HepG2 (cell line): ENCODE results near the gene NDEL1. TPM values are rescaled to one million over a fixed set of nuclear protein-coding genes. Genes with fewer than 3 reads are reported as not detected.

Experiments
- AHR ChIP-seq: IDR thresholded peaks from 2 replicates; pipeline ENCODE4 v1.6.1; 2018; ENCODE audit warnings: missing genetic modification reagents, missing compliant biosample characterization
- HMG20B ChIP-seq: conservative IDR thresholded peaks from 2 replicates; pipeline ENCODE4 v1.6.1; 2016; ENCODE audit warnings: missing genetic modification reagents, missing compliant biosample characterization
- HNRNPK ChIP-seq: fragments of 200-400 bp; formaldehyde crosslinking; IDR thresholded peaks from 2 replicates; pipeline ENCODE4 v1.6.1; 2018; ENCODE audit warnings: low read length, low read depth, moderate library complexity, mild to moderate bottlenecking; ENCODE audit not compliant: poor library complexity, severe bottlenecking
- KLF6 ChIP-seq: IDR thresholded peaks from 2 replicates; pipeline ENCODE4 v1.8.0; 2016; ENCODE audit warnings: missing biosample characterization, missing genetic modification reagents
- RXRB ChIP-seq: IDR thresholded peaks from 2 replicates; pipeline ENCODE4 v1.6.1; 2016; ENCODE audit warnings: borderline replicate concordance, missing genetic modification reagents, missing compliant biosample characterization
- SALL2 ChIP-seq: sonication (generic); formaldehyde crosslinking; IDR thresholded peaks from 2 replicates; pipeline ENCODE4 v1.8.1; 2023; ENCODE audit warnings: mild to moderate bottlenecking, missing genetic modification reagents, inconsistent platforms
- XRCC5 ChIP-seq: fragments of 200-400 bp; formaldehyde crosslinking; optimal IDR thresholded peaks from 2 replicates; pipeline ENCODE3; 2017; ENCODE audit warnings: mild to moderate bottlenecking, low read length
- ZFP1 ChIP-seq: IDR thresholded peaks from 2 replicates; pipeline ENCODE4 v1.6.1; 2016
- ZFP36L1 ChIP-seq: sonication (generic); formaldehyde crosslinking; IDR thresholded peaks from 2 replicates; pipeline ENCODE4 v1.8.0; 2022; ENCODE audit warnings: mild to moderate bottlenecking, missing genetic modification reagents, moderate library complexity
- ZKSCAN1 ChIP-seq: fragments of 150-350 bp; IDR thresholded peaks from 2 replicates; pipeline ENCODE4 v1.6.1; 2014; ENCODE audit warnings: low read length
- ZNF333 ChIP-seq: sonication (generic); formaldehyde crosslinking; IDR thresholded peaks from 2 replicates; pipeline ENCODE4 v1.4.0; 2020; ENCODE audit warnings: mild to moderate bottlenecking, missing genetic modification reagents, borderline replicate concordance
- ZNF460 ChIP-seq: sonication (generic); formaldehyde crosslinking; IDR thresholded peaks from 2 replicates; pipeline ENCODE4 v1.5.1; 2020; ENCODE audit warnings: missing genetic modification reagents, mild to moderate bottlenecking, borderline replicate concordance
- ZNF570 ChIP-seq: sonication (generic); formaldehyde crosslinking; IDR thresholded peaks from 2 replicates; pipeline ENCODE4 v1.4.0; 2020; ENCODE audit warnings: mild to moderate bottlenecking, missing genetic modification reagents, borderline replicate concordance
- ZNF572 ChIP-seq: sonication (generic); formaldehyde crosslinking; IDR thresholded peaks from 2 replicates; pipeline ENCODE4 v1.5.1; 2020; ENCODE audit warnings: mild to moderate bottlenecking, missing genetic modification reagents
- ZNF792 ChIP-seq: IDR thresholded peaks from 2 replicates; pipeline ENCODE4 v1.6.1; 2016
- ZSCAN12 ChIP-seq: sonication (generic); formaldehyde crosslinking; IDR thresholded peaks from 2 replicates; pipeline ENCODE4 v1.9.0; 2021; ENCODE audit warnings: mild to moderate bottlenecking, missing genetic modification reagents
- polyA plus RNA-seq, 8 experiments: library from polyadenylated mRNA; depleted of rRNA in 3 of 8; stranded (reverse) in 7 of 8; unstranded in 1 of 8; fragments of >200 nt; fragmentation: Illumina TruSeq in 4 of 8; extraction: Trizol in 4 of 8; gene quantifications; 2 replicates each; pipeline versions ENCODE4 v1.2.1 to v1.2.3, GENCODE V29; 2011 to 2016; ENCODE audit warnings: low read depth in 4 of 8, missing spikeins in 1 of 8, mixed read lengths in 1 of 8; ENCODE audit not compliant: insufficient read depth in 1 of 8
- total RNA-seq, 5 experiments: library from RNA; depleted of rRNA; stranded (reverse); fragments of >200 nt; fragmentation: Illumina TruSeq; extraction: Trizol; gene quantifications; 2 replicates each; pipeline ENCODE4 v1.2.3, GENCODE V29; 2016; ENCODE audit warnings: low read depth in 1 of 5
- TF ChIP-seq, protein P1 (sequence below): sonication (generic); formaldehyde crosslinking; IDR thresholded peaks from 2 replicates; pipeline ENCODE4 v1.8.1; 2023; ENCODE audit warnings: mild to moderate bottlenecking, missing genetic modification reagents, borderline replicate concordance
- TF ChIP-seq, protein P2 (sequence below): sonication (generic); formaldehyde crosslinking; conservative IDR thresholded peaks from 2 replicates; pipeline ENCODE4 v1.4.0; 2020; ENCODE audit warnings: missing genetic modification reagents
- TF ChIP-seq, protein P3 (sequence below): sonication (generic); formaldehyde crosslinking; IDR thresholded peaks from 2 replicates; pipeline ENCODE4 v1.4.0; 2020; ENCODE audit warnings: missing genetic modification reagents
- TF ChIP-seq, protein P4 (sequence below): IDR thresholded peaks from 2 replicates; pipeline ENCODE4 v1.6.1; 2018; ENCODE audit warnings: missing genetic modification reagents, mild to moderate bottlenecking, missing compliant biosample characterization
- TF ChIP-seq, protein P5 (sequence below): sonication (generic); formaldehyde crosslinking; IDR thresholded peaks from 2 replicates; pipeline ENCODE4 v1.4.0; 2020; ENCODE audit warnings: missing genetic modification reagents, mild to moderate bottlenecking, borderline replicate concordance
- TF ChIP-seq, protein P6 (sequence below): sonication (generic); formaldehyde crosslinking; IDR thresholded peaks from 2 replicates; pipeline ENCODE4 v1.8.0; 2022; ENCODE audit warnings: missing genetic modification reagents, mild to moderate bottlenecking, borderline replicate concordance

The NDEL1 gene
- total and polyA plus RNA-seq, 2 of the 13 experiments (the other 11 are each of a cell fraction or from before 2014, with no cell fraction given) = 59.8 to 153 TPM

DNA sequence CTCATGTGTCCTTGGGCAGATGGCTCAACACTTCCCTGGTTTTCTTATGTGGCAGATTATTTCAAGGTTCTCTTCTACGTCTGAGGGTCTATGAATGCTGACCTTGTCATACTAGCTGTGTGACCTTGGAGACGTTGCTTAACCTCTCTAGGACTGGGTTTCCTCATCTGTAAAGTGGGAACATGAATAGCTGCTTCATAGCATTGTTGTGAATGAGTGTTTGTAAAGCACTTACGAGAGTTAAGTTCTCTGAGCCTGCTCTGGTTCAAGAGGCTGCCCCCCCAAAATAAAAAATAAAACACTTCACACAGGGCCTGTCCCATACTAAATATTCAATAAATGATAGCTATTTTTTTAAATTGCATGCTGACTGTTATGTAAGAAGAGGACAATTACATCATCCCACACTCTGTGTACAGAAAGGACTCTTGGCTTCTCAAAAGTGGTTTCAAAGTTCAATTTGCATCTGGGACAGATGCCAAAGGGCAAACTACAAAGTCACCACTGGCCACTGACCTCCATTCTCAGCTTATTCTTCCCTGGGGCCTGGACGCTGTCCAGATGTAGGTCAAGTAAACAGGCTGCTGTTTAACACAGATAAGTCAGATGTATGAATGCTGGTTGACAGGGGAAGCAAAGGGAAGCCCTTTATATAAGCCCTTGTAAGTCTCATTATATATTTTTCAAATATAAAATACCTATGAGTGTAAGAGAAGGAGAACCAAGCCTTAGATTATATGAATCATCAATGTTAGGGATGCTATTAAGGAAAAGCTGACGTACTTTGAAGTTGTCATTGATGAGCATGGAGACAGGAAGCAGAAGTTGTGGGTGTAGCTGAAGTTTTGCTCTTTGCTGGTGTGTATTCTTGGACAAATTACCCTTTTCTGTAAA, 15.4 kb upstream of the NDEL1 start (continued):
- TF ChIP-seq, protein P1, sequence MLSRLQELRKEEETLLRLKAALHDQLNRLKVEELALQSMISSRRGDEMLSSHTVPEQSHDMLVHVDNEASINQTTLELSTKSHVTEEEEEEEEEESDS (CRISPR knock-in tag) = 0 out of 2 replicates have a peak, but pooled peaks have one; percentile 55
- TF ChIP-seq SALL2 (CRISPR knock-in tag) = 0 out of 2 replicates have a peak, but pooled peaks have one; percentile 53
- no peak for TF ChIP-seq ZNF570 (CRISPR knock-in tag)
- peak; percentile 77; the same call in 1 of the 2 replicates for TF ChIP-seq HMG20B
- TF ChIP-seq RXRB (CRISPR knock-in tag) = peak; percentile 99
- TF ChIP-seq KLF6 (CRISPR knock-in tag) = peak; percentile 70; the same call in 1 of the 2 replicates
- TF ChIP-seq HNRNPK = no peak
- TF ChIP-seq ZNF333 = no peak
- peak; percentile 99 for TF ChIP-seq ZNF792
- TF ChIP-seq ZKSCAN1 = no peak; the same call in 1 of the 2 replicates
- TF ChIP-seq, protein P2, sequence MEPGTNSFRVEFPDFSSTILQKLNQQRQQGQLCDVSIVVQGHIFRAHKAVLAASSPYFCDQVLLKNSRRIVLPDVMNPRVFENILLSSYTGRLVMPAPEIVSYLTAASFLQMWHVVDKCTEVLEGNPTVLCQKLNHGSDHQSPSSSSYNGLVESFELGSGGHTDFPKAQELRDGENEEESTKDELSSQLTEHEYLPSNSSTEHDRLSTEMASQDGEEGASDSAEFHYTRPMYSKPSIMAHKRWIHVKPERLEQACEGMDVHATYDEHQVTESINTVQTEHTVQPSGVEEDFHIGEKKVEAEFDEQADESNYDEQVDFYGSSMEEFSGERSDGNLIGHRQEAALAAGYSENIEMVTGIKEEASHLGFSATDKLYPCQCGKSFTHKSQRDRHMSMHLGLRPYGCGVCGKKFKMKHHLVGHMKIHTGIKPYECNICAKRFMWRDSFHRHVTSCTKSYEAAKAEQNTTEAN (CRISPR knock-in tag) = peak; percentile 79; the same call in 1 of the 2 replicates
- TF ChIP-seq, protein P3, sequence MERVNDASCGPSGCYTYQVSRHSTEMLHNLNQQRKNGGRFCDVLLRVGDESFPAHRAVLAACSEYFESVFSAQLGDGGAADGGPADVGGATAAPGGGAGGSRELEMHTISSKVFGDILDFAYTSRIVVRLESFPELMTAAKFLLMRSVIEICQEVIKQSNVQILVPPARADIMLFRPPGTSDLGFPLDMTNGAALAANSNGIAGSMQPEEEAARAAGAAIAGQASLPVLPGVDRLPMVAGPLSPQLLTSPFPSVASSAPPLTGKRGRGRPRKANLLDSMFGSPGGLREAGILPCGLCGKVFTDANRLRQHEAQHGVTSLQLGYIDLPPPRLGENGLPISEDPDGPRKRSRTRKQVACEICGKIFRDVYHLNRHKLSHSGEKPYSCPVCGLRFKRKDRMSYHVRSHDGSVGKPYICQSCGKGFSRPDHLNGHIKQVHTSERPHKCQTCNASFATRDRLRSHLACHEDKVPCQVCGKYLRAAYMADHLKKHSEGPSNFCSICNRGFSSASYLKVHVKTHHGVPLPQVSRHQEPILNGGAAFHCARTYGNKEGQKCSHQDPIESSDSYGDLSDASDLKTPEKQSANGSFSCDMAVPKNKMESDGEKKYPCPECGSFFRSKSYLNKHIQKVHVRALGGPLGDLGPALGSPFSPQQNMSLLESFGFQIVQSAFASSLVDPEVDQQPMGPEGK (CRISPR knock-in tag) = peak; percentile 83
- TF ChIP-seq ZSCAN12 (CRISPR knock-in tag) = no peak
- TF ChIP-seq AHR = no peak
- no peak for TF ChIP-seq ZNF572 (CRISPR knock-in tag)
- peak; percentile 90; the same call in 1 of the 2 replicates for TF ChIP-seq ZFP36L1 (CRISPR knock-in tag)
- TF ChIP-seq, protein P4, sequence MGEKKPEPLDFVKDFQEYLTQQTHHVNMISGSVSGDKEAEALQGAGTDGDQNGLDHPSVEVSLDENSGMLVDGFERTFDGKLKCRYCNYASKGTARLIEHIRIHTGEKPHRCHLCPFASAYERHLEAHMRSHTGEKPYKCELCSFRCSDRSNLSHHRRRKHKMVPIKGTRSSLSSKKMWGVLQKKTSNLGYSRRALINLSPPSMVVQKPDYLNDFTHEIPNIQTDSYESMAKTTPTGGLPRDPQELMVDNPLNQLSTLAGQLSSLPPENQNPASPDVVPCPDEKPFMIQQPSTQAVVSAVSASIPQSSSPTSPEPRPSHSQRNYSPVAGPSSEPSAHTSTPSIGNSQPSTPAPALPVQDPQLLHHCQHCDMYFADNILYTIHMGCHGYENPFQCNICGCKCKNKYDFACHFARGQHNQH (CRISPR knock-in tag) = peak; percentile 88; the same call in 1 of the 2 replicates
- TF ChIP-seq XRCC5 = peak; percentile 37
- TF ChIP-seq ZNF460 (CRISPR knock-in tag) = peak; percentile 41; the same call in 1 of the 2 replicates
- TF ChIP-seq, protein P5, sequence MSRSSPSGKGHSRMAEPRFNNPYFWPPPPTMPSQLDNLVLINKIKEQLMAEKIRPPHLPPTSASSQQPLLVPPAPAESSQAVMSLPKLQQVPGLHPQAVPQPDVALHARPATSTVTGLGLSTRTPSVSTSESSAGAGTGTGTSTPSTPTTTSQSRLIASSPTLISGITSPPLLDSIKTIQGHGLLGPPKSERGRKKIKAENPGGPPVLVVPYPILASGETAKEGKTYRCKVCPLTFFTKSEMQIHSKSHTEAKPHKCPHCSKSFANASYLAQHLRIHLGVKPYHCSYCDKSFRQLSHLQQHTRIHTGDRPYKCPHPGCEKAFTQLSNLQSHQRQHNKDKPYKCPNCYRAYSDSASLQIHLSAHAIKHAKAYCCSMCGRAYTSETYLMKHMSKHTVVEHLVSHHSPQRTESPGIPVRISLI (CRISPR knock-in tag) = peak; percentile 92
- TF ChIP-seq, protein P6, sequence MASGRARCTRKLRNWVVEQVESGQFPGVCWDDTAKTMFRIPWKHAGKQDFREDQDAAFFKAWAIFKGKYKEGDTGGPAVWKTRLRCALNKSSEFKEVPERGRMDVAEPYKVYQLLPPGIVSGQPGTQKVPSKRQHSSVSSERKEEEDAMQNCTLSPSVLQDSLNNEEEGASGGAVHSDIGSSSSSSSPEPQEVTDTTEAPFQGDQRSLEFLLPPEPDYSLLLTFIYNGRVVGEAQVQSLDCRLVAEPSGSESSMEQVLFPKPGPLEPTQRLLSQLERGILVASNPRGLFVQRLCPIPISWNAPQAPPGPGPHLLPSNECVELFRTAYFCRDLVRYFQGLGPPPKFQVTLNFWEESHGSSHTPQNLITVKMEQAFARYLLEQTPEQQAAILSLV (CRISPR knock-in tag) = no peak
- TF ChIP-seq ZFP1 (CRISPR knock-in tag) = peak; percentile 91
